Superior temporal gyrus (tissue), 1 donor: Measurements from ENCODE around the gene UROC1.
"Not testable (repeated sequence)": the region's sequence is repeated elsewhere in the genome, so short reads cannot be mapped to it uniquely, and the experiment has no call there.

ENCODE experiments used
- DNase-seq: peaks from one replicate; pipeline ENCODE4 v3.0.0-alpha.2; 2016; ENCODE audit errors: extremely low spot score

Gene UROC1

DNA sequence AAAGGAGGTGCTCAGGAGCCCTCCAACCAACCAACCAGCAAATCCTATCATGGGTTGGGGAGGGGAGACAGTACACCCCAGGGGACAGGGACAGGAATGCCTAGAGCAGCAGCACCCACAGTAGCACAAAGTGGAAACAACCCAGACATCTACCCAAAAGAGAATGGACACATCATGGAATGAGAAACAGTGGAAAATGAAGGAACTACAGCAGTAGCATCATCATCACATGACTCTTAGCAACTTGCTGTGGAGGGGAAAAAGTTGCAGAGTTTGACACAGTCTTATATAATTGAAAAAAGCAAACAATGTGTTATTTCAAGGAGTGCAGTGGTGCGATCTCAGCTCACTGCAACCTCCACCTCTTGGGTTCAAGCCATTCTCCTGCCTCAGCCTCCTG lies 30.1 kb upstream of the UROC1 start:
- DNase-seq: no peak

DNA sequence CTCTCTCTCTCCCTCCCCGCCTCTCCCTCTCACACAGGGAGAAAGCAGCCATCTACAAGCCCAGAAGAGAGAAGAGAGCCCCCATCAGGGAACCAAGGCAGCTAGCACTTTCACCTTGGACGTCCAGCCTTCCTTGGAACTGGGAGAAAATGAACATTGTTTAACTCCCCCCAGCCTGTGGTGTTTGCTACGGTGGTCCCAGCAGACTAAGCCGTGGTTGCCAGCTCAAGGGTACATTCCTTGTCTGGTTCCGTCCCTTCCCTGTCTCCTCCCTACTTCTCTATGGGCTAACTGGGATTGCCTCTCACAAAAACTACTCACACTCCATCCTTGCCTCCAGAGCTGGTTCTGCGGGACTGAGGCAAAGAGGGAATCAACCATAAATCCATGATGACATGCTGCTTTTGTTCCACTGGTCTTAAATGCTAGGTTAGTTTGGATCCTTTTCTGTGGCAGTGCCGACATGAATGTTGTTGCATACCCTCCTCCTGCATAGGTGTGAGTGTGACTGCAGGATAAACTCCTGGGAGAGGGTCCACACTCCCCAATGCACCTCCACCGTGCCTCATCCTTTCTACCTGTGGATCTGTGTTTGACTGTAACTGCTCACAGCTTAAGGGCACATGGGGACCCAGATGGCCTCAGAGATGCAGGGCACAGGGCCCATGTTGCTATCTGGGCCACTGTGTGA lies 29.1 kb upstream of the UROC1 start:
- DNase-seq: no peak

GRCh38 chr3:126546013-126546412 lies 28.4 kb upstream of the UROC1 start:
- no peak for DNase-seq

GRCh38 chr3:126545544-126545943 lies 28.0 kb upstream of the UROC1 start:
- no peak for DNase-seq

- DNase-seq: no peak
These were observed 27.2 kb upstream of the UROC1 start for GRCh38 chr3:126544596-126545281.

DNA sequence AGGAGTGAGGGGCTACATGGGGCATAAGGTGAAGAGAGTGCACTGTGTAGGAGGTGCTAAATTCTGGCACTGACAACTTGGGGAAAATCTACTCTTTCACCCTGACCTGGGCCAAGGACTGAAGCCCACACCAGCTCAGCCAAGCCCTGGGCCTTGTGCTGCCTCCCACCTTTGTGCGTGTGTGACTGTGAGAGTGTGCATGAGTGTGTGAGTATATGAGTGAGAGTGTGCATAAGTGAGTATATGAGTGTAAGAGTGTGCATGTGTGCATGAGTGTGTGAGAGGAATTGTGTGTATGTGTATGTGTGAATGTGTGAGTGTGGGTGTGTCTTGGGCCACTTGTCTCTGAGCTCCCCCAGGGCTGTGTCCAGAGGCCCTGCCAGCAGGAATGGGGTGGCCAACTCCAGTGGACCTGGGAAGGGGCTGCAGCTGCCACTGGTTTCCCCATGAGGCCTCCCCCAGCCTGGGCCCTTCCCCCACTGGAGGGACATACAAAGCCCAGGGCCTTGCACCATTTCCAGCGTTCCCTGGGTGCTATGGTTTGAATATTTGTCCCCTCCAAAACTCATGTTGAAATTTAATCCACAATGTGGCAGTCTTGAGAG lies 26.0 kb upstream of the UROC1 start:
- DNase-seq: no peak

DNA sequence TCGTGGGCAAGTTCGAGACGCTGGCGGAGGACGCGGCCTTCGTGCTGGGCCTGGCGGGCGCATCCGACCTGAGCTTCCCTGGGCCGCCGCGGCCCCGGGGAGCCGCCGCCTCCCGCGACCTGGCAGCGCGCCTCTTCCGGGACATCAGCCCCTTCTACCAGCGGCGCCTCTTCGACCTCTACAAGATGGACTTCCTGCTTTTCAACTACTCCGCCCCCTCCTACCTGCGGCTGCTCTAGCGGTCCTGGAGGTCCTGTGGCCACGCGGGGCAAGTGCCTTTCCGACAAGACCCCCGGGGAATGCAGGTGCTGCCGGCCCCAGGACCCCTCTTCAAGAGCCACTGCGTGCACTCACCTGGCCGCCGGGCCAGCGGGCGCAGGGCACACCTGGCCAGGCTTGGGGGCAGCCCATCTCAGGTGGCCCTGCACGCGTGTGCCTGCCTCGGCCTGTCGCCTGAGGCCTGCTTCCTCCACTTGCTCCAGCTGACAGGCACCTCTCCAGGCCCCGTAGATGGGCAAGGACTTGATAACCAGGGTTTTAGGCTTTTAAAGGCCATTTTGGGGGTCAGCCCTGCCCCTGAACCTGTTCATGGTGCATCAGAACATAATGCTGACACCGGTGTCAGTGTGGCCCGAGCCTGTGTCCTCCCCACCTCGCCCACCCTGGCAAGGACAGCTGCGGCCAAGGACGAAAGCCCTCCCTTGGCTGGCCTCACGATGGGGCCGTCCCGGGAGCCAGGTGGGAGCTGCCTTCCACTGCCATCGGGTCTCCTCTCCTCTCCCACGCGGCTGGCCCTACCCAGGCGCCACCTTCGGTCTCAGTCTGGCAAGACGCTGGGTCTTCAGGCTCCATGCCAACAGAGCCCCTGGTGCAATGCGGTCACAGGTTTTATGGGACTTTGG lies 25.0 kb upstream of the UROC1 start:
- no peak for DNase-seq

DNA sequence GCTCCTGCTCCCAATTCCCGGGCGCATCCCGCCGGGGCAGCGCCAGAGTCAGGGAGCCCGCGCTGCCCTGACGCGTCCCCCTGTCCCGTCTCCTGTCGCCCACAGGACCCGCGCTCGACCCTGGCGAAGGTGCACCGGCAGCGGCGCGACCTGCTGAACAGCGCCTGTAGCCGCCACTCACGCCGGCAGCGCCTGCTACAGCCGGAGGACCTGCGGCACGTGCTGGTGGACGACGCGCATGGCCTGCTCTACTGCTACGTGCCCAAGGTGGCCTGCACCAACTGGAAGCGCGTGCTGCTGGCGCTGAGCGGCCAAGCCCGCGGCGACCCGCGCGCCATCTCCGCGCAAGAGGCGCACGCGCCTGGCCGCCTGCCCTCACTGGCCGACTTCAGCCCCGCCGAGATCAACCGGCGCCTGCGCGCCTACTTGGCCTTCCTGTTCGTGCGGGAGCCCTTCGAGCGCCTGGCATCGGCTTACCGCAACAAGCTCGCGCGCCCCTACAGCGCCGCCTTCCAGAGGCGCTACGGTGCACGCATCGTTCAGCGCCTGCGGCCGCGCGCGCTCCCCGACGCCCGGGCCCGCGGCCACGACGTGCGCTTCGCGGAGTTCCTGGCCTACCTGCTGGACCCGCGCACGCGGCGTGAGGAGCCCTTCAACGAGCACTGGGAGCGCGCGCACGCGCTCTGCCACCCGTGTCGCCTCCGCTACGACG lies 24.2 kb upstream of the UROC1 start:
- no peak for DNase-seq

DNA sequence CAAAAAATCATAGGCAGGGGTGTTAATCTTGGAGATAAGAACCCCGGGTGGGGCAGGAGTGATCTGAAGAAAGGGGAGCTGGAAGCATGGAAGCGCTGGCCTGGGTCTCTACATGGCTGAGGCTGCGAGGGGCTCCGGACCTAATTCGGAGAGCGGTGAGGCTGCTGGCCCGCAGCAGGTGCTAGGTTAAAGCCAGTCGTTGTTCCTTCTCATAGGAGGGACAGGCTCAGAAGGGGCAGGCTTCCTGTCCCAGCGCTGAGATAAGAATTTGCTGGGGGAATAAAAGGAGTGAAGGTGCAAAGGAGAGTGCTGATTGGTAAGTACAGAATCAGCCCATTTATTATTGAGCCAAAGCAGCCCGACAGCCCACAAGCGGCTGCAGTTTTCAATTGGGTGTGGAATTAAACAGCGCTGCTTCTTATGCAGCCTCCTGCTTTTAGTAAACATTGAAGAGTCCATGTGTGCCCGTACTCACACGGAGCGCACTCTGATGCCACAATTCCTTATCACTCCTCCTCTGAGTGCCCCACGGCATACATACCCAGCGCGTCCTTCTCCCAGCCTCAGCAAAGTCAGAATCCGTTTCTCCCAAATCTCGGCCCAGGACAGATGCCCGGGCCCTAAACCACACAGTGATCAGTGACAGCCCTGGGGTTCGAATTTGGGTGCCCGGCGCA lies 23.5 kb upstream of the UROC1 start:
- no peak for DNase-seq

- DNase-seq: no peak
These were observed 22.8 kb upstream of the UROC1 start for GRCh38 chr3:126540342-126540849.

GRCh38 chr3:126539558-126540250 lies 22.1 kb upstream of the UROC1 start:
- no peak for DNase-seq

GRCh38 chr3:126538966-126539365 lies 21.4 kb upstream of the UROC1 start:
- DNase-seq: no peak

- DNase-seq: no peak
These were observed 20.7 kb upstream of the UROC1 start for GRCh38 chr3:126538316-126538715.

DNA sequence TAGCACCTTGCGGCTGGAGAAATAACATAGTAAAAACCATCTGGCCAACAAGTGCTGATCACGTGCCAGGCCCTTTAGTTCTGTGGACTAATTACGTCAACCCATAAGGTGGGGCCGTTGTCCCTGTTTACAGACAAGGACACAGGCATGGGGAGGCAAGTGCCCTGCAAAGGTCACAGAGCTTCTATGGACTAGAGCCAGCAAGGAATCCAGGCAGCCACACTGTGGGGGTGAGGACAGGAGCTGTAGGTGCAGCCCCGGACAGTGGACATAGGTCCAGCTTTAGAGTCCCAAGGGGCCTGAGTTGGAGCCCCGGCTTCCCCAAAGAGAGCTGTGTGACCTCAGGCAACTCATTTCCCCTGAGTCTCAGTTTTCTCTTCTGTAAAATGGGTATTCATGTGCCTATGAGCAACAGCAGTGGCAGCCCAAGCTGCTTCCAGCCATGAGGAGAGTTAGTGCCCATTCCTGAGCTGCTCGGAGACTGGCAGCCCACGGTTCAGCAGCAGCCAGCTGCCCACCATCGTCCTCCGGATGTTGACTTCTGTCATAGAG lies 20.2 kb upstream of the UROC1 start:
- no peak for DNase-seq

- DNase-seq: no peak
These were observed 19.6 kb upstream of the UROC1 start for GRCh38 chr3:126537116-126537729.

GRCh38 chr3:126536126-126536525 lies 18.6 kb upstream of the UROC1 start:
- DNase-seq: no peak

DNA sequence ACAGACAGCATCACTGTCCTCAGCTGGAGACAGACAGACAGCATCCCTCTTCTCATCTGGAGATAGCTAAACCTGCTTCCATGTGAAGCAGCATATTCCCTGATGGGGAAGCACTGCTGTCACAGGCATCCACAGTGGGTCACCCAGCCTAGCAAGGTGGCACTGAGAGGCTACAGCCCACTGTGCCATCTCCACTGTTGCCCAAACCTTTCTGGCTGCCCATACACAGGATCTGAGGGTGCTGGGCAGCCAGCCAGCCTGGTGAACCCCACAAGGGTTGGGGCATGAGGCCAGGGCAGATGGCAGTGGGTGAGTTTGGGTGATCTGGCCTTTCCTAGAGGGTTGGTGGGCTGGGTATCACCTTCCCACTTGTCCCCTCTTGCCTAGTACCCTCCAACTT lies 18.1 kb upstream of the UROC1 start:
- DNase-seq: no peak

GRCh38 chr3:126534716-126535115 lies 17.1 kb upstream of the UROC1 start:
- DNase-seq: not testable (repeated sequence)

DNA sequence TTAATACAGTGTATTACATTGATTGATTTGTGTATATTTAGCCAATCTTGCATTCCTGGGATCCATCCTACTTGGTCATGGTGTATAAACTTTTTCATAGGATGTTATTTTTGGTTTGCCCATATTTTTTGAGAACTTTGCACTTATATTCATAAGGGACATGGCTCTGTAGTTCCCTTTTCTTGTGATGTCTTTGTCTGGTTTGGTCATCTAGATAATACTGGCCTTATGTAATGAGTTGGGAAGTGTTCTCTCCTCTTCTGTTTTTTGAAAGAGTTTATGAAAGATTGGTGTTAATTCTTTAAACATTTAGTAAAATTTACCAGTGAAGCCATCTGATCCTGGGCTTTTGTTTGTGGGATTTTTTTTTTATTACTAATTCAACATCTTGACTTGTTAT lies 15.9 kb upstream of the UROC1 start:
- DNase-seq: no peak

- DNase-seq: no peak
These were observed 13.4 kb upstream of the UROC1 start for GRCh38 chr3:126531051-126531330.
